HEK293T (cell line): ENCODE results near the gene IMPACT.

Experiments
- CTCF ChIA-PET: fragments of 350-600 bp; formaldehyde crosslinking; extraction: SDS; loops from one replicate; lab custom pipeline; 2021; ENCODE audit warnings: antibody characterized with exemption, inconsistent platforms; lab: Yijun Ruan, JAX
- POLR2A ChIA-PET: fragments of 350-600 bp; formaldehyde crosslinking; extraction: SDS; loops from one replicate; lab custom pipeline; 2020; ENCODE audit warnings: antibody characterized with exemption, inconsistent platforms; lab: Yijun Ruan, JAX
- DNase-seq: peaks from one replicate; pipeline ENCODE4 v3.0.0; 2012; ENCODE audit warnings: mixed read lengths; ENCODE audit errors: extremely low spot score
- ARNT ChIP-seq: fragments of 450-650 bp; IDR thresholded peaks from 2 replicates; pipeline ENCODE4 v1.6.1; 2017; ENCODE audit warnings: mild to moderate bottlenecking
- BHLHE40 ChIP-seq: fragments of 450-650 bp; IDR thresholded peaks from 2 replicates; pipeline ENCODE4 v1.6.1; 2016; ENCODE audit warnings: mild to moderate bottlenecking, moderate library complexity, borderline replicate concordance
- CTBP1 ChIP-seq: fragments of 450-650 bp; IDR thresholded peaks from 2 replicates; pipeline ENCODE4 v1.6.1; 2016; ENCODE audit warnings: borderline replicate concordance
- ELF4 ChIP-seq: fragments of 450-650 bp; IDR thresholded peaks from 2 replicates; pipeline ENCODE4 v1.6.1; 2017; ENCODE audit warnings: antibody characterized with exemption
- FOXA1 ChIP-seq: fragments of 450-650 bp; IDR thresholded peaks from 2 replicates; pipeline ENCODE4 v1.6.1; 2016; ENCODE audit warnings: mild to moderate bottlenecking
- FOXK2 ChIP-seq: fragments of 450-650 bp; IDR thresholded peaks from 2 replicates; pipeline ENCODE4 v1.6.1; 2016; ENCODE audit warnings: mild to moderate bottlenecking
- FOXM1 ChIP-seq: fragments of 450-650 bp; IDR thresholded peaks from 2 replicates; pipeline ENCODE4 v1.6.1; 2017; ENCODE audit warnings: mild to moderate bottlenecking, borderline replicate concordance
- HDGF ChIP-seq: fragments of 450-650 bp; IDR thresholded peaks from 2 replicates; pipeline ENCODE4 v1.6.1; 2017; ENCODE audit warnings: antibody characterized with exemption, borderline replicate concordance
- L3MBTL2 ChIP-seq: fragments of 450-650 bp; conservative IDR thresholded peaks from 2 replicates; pipeline ENCODE4 v1.6.1; 2016; ENCODE audit warnings: mild to moderate bottlenecking
- LEF1 ChIP-seq: fragments of 450-650 bp; IDR thresholded peaks from 2 replicates; pipeline ENCODE4 v1.6.1; 2017; ENCODE audit warnings: mild to moderate bottlenecking, borderline replicate concordance
- NFRKB ChIP-seq: fragments of 450-650 bp; IDR thresholded peaks from 2 replicates; pipeline ENCODE4 v1.6.1; 2016; ENCODE audit warnings: mild to moderate bottlenecking, moderate library complexity
- PKNOX1 ChIP-seq: fragments of 450-650 bp; IDR thresholded peaks from 2 replicates; pipeline ENCODE4 v1.6.1; 2016
- SP1 ChIP-seq: fragments of 450-650 bp; IDR thresholded peaks from 2 replicates; pipeline ENCODE4 v1.6.1; 2017
- SUZ12 ChIP-seq: fragments of 450-650 bp; IDR thresholded peaks from 2 replicates; pipeline ENCODE4 v1.6.1; 2016; ENCODE audit warnings: mild to moderate bottlenecking
- TARDBP ChIP-seq: fragments of 450-650 bp; IDR thresholded peaks from 2 replicates; pipeline ENCODE4 v1.6.1; 2016

The IMPACT gene

GRCh38 chr18:24499814-24500213 lies 73.3 kb downstream of the IMPACT start:
- DNase-seq: no peak
- POLR2A ChIA-PET: no interaction called here
- TF ChIP-seq TARDBP: no peak
- TF ChIP-seq L3MBTL2: no peak
- TF ChIP-seq CTBP1: no peak
- CTCF ChIA-PET: interaction anchor here (1.2 kb wide), 1 partner anchor 14 kb away, joined by 4 read pairs; no protein-coding TSS in a partner anchor

- no peak for DNase-seq
- POLR2A ChIA-PET: no interaction called here
- TF ChIP-seq TARDBP (no peak), LEF1 (no peak), BHLHE40 (no peak), ELF4 (no peak), FOXK2 (no peak), ARNT (no peak), CTBP1 (no peak), NFRKB (no peak), PKNOX1 (no peak), SP1 (no peak), SUZ12 (no peak), HDGF (no peak)
- CTCF ChIA-PET: interaction anchor here (1.2 kb wide), 1 partner anchor 14 kb away, joined by 4 read pairs; no protein-coding TSS in a partner anchor
Observed at GRCh38 chr18:24500217-24500616, 73.7 kb downstream of the IMPACT start.

GRCh38 chr18:24500766-24501165 lies 74.3 kb downstream of the IMPACT start:
- CTCF ChIA-PET: interaction anchor here (0.7 kb wide), 1 partner anchor 82 kb away, joined by 4 read pairs; no protein-coding TSS in a partner anchor
- TF ChIP-seq TARDBP (no peak), FOXK2 (no peak), FOXM1 (no peak), LEF1 (no peak), ELF4 (no peak), SP1 (no peak)
- no peak for DNase-seq

GRCh38 chr18:24502667-24503523 lies 76.4 kb downstream of the IMPACT start:
- DNase-seq: no peak
- TF ChIP-seq SP1 (no peak), HDGF (no peak), BHLHE40 (no peak), ELF4 (no peak), L3MBTL2 (no peak), NFRKB (no peak), SUZ12 (no peak), FOXM1 (no peak), FOXA1 (no peak), TARDBP (no peak)
- POLR2A ChIA-PET: no interaction called here
- CTCF ChIA-PET: interaction anchor here (1.4 to 2.4 kb wide), 3 partner anchors 11 to 15 kb away, joined by 4 to 9 read pairs (median 5); no protein-coding TSS in a partner anchor

More at GRCh38 chr18:24500766-24501165, 74.3 kb downstream of the IMPACT start:
- POLR2A ChIA-PET: no interaction called here
